ENCODE data around the gene TBC1D10B. TPM values are rescaled to one million over a fixed set of nuclear protein-coding genes. Genes with fewer than 3 reads are reported as not detected.

TBC1D10B gene
- total RNA-seq, 1 experiment from 2014 or later: 36.0 TPM

Other genes with a start within 250 kb of the TBC1D10B start
- gene MAPK3, start 247.3 kb downstream of the TBC1D10B start, total RNA-seq (2014; rRNA removed; shearing (Covaris generic)): 25.8 and 31.6 TPM in 2 replicates
- gene CORO1A, start 186.9 kb downstream of the TBC1D10B start, total RNA-seq (2014; rRNA removed; shearing (Covaris generic)): 5.6 and 7.0 TPM in 2 replicates
- 38.1 and 50.8 TPM in 2 replicates for gene BOLA2B, start 176.8 kb downstream of the TBC1D10B start, total RNA-seq (2014; rRNA removed; shearing (Covaris generic))
- 15.2 and 21.7 TPM in 2 replicates for gene SLX1A, start 176.6 kb downstream of the TBC1D10B start, total RNA-seq (2014; rRNA removed; shearing (Covaris generic))
- 2.2 and 4.3 TPM in 2 replicates for gene SULT1A3, start 171.2 kb downstream of the TBC1D10B start, total RNA-seq (2014; rRNA removed; shearing (Covaris generic))
- 2.3 and 3.9 TPM in 2 replicates for gene NPIPB13, start 122.0 kb downstream of the TBC1D10B start, total RNA-seq (2014; rRNA removed; shearing (Covaris generic))
- gene CD2BP2, start 15.2 kb downstream of the TBC1D10B start, total RNA-seq (2014; rRNA removed; shearing (Covaris generic)): 52.2 and 52.3 TPM in 2 replicates
- 10.8 and 13.1 TPM in 2 replicates for gene MYL11, start 4.3 kb upstream of the TBC1D10B start, total RNA-seq (2014; rRNA removed; shearing (Covaris generic))
- 0.23 and 0.45 TPM in 2 replicates for gene SEPTIN1, start 12.1 kb upstream of the TBC1D10B start, total RNA-seq (2014; rRNA removed; shearing (Covaris generic))
- 9.3 and 10.1 TPM in 2 replicates for gene ZNF48, start 24.9 kb upstream of the TBC1D10B start, total RNA-seq (2014; rRNA removed; shearing (Covaris generic))
- 10.4 and 14.0 TPM in 2 replicates for gene ZNF771, start 37.1 kb upstream of the TBC1D10B start, total RNA-seq (2014; rRNA removed; shearing (Covaris generic))
- gene DCTPP1, start 59.5 kb upstream of the TBC1D10B start, total RNA-seq (2014; rRNA removed; shearing (Covaris generic)): 80.0 and 88.5 TPM in 2 replicates
- 18.2 and 22.9 TPM in 2 replicates for gene SEPHS2, start 75.4 kb upstream of the TBC1D10B start, total RNA-seq (2014; rRNA removed; shearing (Covaris generic))
- not detected in 2 replicates for gene ITGAL, start 102.2 kb upstream of the TBC1D10B start, total RNA-seq (2014; rRNA removed; shearing (Covaris generic))
- 59.7 and 62.5 TPM in 2 replicates for gene ZNF768, start 156.1 kb upstream of the TBC1D10B start, total RNA-seq (2014; rRNA removed; shearing (Covaris generic))
- gene ZNF747, start 164.4 kb upstream of the TBC1D10B start, total RNA-seq (2014; rRNA removed; shearing (Covaris generic)): 11.2 and 12.0 TPM in 2 replicates
- gene ZNF764, start 187.9 kb upstream of the TBC1D10B start, total RNA-seq (2014; rRNA removed; shearing (Covaris generic)): 10.7 and 11.3 TPM in 2 replicates
- gene ZNF688, start 201.2 kb upstream of the TBC1D10B start, total RNA-seq (2014; rRNA removed; shearing (Covaris generic)): 4.2 and 4.3 TPM in 2 replicates
- gene ZNF785, start 215.2 kb upstream of the TBC1D10B start, total RNA-seq (2014; rRNA removed; shearing (Covaris generic)): 13.1 and 18.2 TPM in 2 replicates
- gene ZNF689, start 239.9 kb upstream of the TBC1D10B start, total RNA-seq (2014; rRNA removed; shearing (Covaris generic)): 15.6 and 16.4 TPM in 2 replicates